Hepatocyte (in vitro differentiated cells): ENCODE data around the gene GLUD2. TPM values are rescaled to one million over a fixed set of nuclear protein-coding genes. Genes with fewer than 3 reads are reported as not detected.

Source experiments
- DNase-seq: peaks from one replicate; pipeline ENCODE4 v3.0.0-alpha.2; 2016; ENCODE audit warnings: low spot score
- H2AFZ ChIP-seq: fragments of 200-600 bp; sonication (generic); 2 replicates; pipeline ENCODE4 v1.6.0; 2016; ENCODE audit warnings: antibody characterized with exemption, mild to moderate bottlenecking
- H3K27ac ChIP-seq: fragments of 200-600 bp; sonication (generic); 2 replicates; pipeline ENCODE4 v1.5.1; 2016; ENCODE audit warnings: mild to moderate bottlenecking
- H3K27me3 ChIP-seq: fragments of 200-600 bp; sonication (generic); 2 replicates; pipeline ENCODE4 v1.6.1; 2016
- H3K36me3 ChIP-seq: fragments of 200-600 bp; sonication (generic); replicated peaks from 2 replicates; pipeline ENCODE4 v1.5.1; 2016; ENCODE audit warnings: low read depth; ENCODE audit not compliant: insufficient read depth
- H3K4me1 ChIP-seq: fragments of 200-600 bp; sonication (generic); 2 replicates; pipeline ENCODE4 v1.5.1; 2016; ENCODE audit warnings: mild to moderate bottlenecking, moderate library complexity; ENCODE audit not compliant: insufficient read depth
- H3K4me2 ChIP-seq: fragments of 200-600 bp; sonication (generic); 2 replicates; pipeline ENCODE4 v1.6.0; 2016
- H3K4me3 ChIP-seq: fragments of 200-600 bp; sonication (generic); 2 replicates; pipeline ENCODE4 v1.5.1; 2016; ENCODE audit warnings: mild to moderate bottlenecking
- H3K79me2 ChIP-seq: fragments of 200-600 bp; sonication (generic); 2 replicates; pipeline ENCODE4 v1.6.0; 2017; ENCODE audit warnings: mild to moderate bottlenecking
- H3K9me2 ChIP-seq: fragments of 200-600 bp; sonication (generic); replicated peaks from 2 replicates; pipeline ENCODE4 v1.6.0; 2017; ENCODE audit warnings: mild to moderate bottlenecking; ENCODE audit not compliant: insufficient read depth
- H3K9me3 ChIP-seq: fragments of 200-600 bp; sonication (generic); 2 replicates; pipeline ENCODE4 v1.5.1; 2016; ENCODE audit warnings: low read depth, mild to moderate bottlenecking
- H4K20me1 ChIP-seq: fragments of 200-600 bp; sonication (generic); 2 replicates; pipeline ENCODE4 v1.6.0; 2016; ENCODE audit warnings: mild to moderate bottlenecking; ENCODE audit not compliant: insufficient read depth, poor library complexity, severe bottlenecking
- EZH2 ChIP-seq: fragments of 200-600 bp; sonication (generic); IDR thresholded peaks from 2 replicates; pipeline ENCODE4 v1.6.1; 2016; ENCODE audit warnings: antibody characterized with exemption, mild to moderate bottlenecking, borderline replicate concordance
- EZH2phosphoT487 ChIP-seq: fragments of 200-600 bp; sonication (generic); IDR thresholded peaks from one replicate; pipeline ENCODE4 v1.6.1; 2018; ENCODE audit warnings: antibody characterized with exemption, mild to moderate bottlenecking, low read depth, moderate library complexity; ENCODE audit not compliant: unreplicated experiment, severe bottlenecking
- WGBS: methylation state at CpG from one replicate; pipeline ENCODE4 v1.1.6; 2016; ENCODE audit warnings: low lambda C conversion rate; ENCODE audit errors: missing lambda C conversion rate; 5-methylcytosine and 5-hydroxymethylcytosine counted together
- polyA plus RNA-seq: library from polyadenylated mRNA; unstranded; fragments of >200 nt; fragmentation: Nextera tagmentation; extraction: Ambion mirVana; gene quantifications from 2 replicates; pipeline ENCODE4 v1.2.1, GENCODE V29; 2016
- total RNA-seq: library from RNA; depleted of rRNA; stranded (reverse); fragments of >200 nt; gene quantifications from 2 replicates; pipeline ENCODE4 v1.2.3, GENCODE V29; 2014
- TF ChIP-seq, protein P1 (sequence below): fragments of 200-600 bp; sonication (generic); IDR thresholded peaks from 2 replicates; pipeline ENCODE4 v1.5.1; 2016; ENCODE audit warnings: antibody characterized with exemption, mild to moderate bottlenecking; ENCODE audit not compliant: poor library complexity

GLUD2 gene
- total and polyA plus RNA-seq, 2 experiments from 2014 or later, result 4.4 to 12.6 TPM

DNA sequence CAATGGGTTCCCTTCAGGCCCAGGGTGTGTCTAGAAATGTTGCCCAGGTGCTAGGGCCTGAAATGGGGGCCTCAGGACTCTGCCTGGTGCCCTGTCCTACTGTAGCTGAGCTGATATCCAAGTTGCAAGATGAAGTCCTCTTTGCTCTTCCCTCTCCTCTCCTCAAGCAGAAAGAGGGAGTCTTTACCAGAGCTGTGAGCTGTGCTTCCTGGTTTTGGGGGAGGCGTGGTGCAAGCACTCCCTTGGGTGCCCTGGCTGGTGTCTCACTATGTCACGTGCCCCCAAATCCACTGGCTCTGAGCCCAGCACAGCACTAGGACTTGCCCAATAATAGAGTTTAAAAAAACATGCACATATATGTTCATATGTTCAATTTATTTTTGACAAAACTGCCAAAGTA lies 32.6 kb upstream of the GLUD2 start:
- no peak overlapping the region for H2AFZ ChIP-seq
- TF ChIP-seq EZH2, result no peak
- TF ChIP-seq, protein P1, sequence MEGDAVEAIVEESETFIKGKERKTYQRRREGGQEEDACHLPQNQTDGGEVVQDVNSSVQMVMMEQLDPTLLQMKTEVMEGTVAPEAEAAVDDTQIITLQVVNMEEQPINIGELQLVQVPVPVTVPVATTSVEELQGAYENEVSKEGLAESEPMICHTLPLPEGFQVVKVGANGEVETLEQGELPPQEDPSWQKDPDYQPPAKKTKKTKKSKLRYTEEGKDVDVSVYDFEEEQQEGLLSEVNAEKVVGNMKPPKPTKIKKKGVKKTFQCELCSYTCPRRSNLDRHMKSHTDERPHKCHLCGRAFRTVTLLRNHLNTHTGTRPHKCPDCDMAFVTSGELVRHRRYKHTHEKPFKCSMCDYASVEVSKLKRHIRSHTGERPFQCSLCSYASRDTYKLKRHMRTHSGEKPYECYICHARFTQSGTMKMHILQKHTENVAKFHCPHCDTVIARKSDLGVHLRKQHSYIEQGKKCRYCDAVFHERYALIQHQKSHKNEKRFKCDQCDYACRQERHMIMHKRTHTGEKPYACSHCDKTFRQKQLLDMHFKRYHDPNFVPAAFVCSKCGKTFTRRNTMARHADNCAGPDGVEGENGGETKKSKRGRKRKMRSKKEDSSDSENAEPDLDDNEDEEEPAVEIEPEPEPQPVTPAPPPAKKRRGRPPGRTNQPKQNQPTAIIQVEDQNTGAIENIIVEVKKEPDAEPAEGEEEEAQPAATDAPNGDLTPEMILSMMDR, result no peak
- no peak for TF ChIP-seq EZH2phosphoT487
- 65% methylated on average over 2 of the region's 2 CpGs for WGBS
- H3K27ac ChIP-seq, result no peak overlapping the region
- H3K9me3 ChIP-seq, result no peaks in the 10 kb centered on the region
- no peaks in the 10 kb centered on the region for H3K36me3 ChIP-seq
- H3K4me1 ChIP-seq, result no peaks in the 10 kb centered on the region
- H3K4me2 ChIP-seq, result no peak overlapping the region
- no peaks in the 10 kb centered on the region for H3K27me3 ChIP-seq
- H3K9me2 ChIP-seq, result no peaks in the 10 kb centered on the region
- no peaks in the 10 kb centered on the region for H4K20me1 ChIP-seq
- no peaks in the 10 kb centered on the region for H3K79me2 ChIP-seq
- H3K4me3 ChIP-seq, result no peak overlapping the region
- DNase-seq, result no peak

DNA sequence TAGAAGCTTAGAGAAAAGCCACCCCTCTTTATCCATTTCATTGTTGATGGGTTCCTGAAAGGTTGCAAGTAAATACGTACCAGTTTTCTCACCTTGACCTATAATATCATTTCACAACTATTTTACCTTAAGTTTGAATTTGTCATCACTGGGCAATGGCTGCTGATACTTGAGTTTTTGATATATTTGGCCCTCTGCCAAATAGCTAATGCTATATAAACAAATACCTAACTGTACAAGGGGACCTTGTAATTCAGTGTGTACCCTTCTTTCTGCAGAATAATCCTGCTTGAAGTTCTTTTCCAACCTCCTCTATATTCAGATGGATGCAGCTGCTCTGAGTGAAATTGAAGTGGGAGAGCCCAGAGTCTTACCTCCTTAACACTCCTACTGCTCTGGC lies 19.0 kb upstream of the GLUD2 start:
- Histone ChIP-seq H3K79me2 (no peaks in the 10 kb centered on the region), H3K36me3 (no peaks in the 10 kb centered on the region), H4K20me1 (no peaks in the 10 kb centered on the region), H3K4me2 (no peak overlapping the region), H3K4me3 (no peak overlapping the region), H3K9me3 (no peaks in the 10 kb centered on the region), H3K27ac (no peak overlapping the region), H3K9me2 (no peaks in the 10 kb centered on the region), H3K27me3 (no peaks in the 10 kb centered on the region), H3K4me1 (no peaks in the 10 kb centered on the region), H2AFZ (no peak overlapping the region)
- WGBS, result 76% methylated on average over 1 of the region's 1 CpG
- no peak for DNase-seq
- no peak for TF ChIP-seq EZH2
- TF ChIP-seq, protein P1, result no peak
- no peak for TF ChIP-seq EZH2phosphoT487

DNA sequence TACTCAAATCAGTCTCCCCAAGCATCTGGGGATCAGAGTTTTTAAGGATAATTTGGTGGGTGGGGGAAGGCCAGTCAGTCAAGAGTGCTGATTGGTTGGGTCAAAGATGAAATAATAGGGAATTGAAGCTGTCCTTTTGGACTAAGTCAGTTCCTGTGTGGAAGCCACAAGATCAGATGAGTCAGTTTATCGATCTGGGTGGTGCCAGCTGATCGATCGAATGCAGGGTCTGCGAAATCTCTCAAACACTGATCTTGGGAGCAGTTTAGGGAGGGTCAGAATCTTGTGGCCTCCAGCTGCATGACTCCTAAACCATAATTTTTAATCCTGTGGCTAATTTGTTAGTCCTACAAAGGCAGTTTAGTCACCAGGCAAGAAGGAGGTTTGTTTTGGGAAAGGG lies 17.3 kb upstream of the GLUD2 start:
- WGBS, result 92% methylated on average over 4 of the region's 4 CpGs
- TF ChIP-seq, protein P1, result no peak
- TF ChIP-seq EZH2 (no peak), EZH2phosphoT487 (no peak)
- no peaks in the 10 kb centered on the region for H4K20me1 ChIP-seq
- H2AFZ ChIP-seq, result no peak overlapping the region
- H3K36me3 ChIP-seq, result no peaks in the 10 kb centered on the region
- no peaks in the 10 kb centered on the region for H3K9me3 ChIP-seq
- H3K27ac ChIP-seq, result no peak overlapping the region
- no peaks in the 10 kb centered on the region for H3K27me3 ChIP-seq
- H3K9me2 ChIP-seq, result no peaks in the 10 kb centered on the region
- no peaks in the 10 kb centered on the region for H3K4me1 ChIP-seq
- no peak overlapping the region for H3K4me3 ChIP-seq
- no peak for DNase-seq
- H3K4me2 ChIP-seq, result no peak overlapping the region
- H3K79me2 ChIP-seq, result no peaks in the 10 kb centered on the region

DNA sequence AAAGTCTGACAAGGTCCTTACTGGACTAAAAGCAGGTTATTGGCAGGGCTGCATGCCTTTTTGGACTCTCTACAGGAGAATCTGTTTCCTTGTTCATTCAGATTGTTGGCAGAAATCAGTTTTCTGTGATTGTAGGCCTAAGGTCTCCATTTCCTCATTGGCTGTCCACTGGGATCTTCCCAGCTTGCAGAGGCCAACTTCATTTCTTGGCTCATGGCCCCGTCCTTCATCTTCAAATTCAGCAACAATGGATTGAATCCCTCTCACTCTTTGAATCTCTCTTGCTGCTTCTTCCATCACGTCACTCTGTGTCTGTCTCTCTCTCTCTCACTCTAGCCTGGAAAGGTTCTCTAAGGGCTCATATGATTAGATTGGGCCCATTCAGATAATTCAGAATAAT lies 14.9 kb upstream of the GLUD2 start:
- WGBS, result 60% methylated on average over 2 of the region's 2 CpGs
- Histone ChIP-seq H3K9me3 (no peaks in the 10 kb centered on the region), H3K27me3 (no peaks in the 10 kb centered on the region), H3K36me3 (no peaks in the 10 kb centered on the region), H3K27ac (no peak overlapping the region), H3K4me3 (no peak overlapping the region), H3K4me1 (no peaks in the 10 kb centered on the region), H3K79me2 (no peaks in the 10 kb centered on the region), H3K4me2 (no peak overlapping the region), H4K20me1 (no peaks in the 10 kb centered on the region), H2AFZ (no peak overlapping the region), H3K9me2 (no peaks in the 10 kb centered on the region)
- DNase-seq, result no peak
- TF ChIP-seq, protein P1, result no peak
- TF ChIP-seq EZH2 (no peak), EZH2phosphoT487 (no peak)
